LoVo (cell line): ENCODE results near the gene FBP2.
A peak's percentile ranks its signal among the peaks of the same experiment; 100 is the strongest.
"Not testable (repeated sequence)": the region's sequence is repeated elsewhere in the genome, so short reads cannot be mapped to it uniquely, and the experiment has no call there.

Experiments
- DNase-seq: peaks from one replicate; pipeline ENCODE4 v3.0.0-alpha.2; 2016; ENCODE audit warnings: low spot score

FBP2 gene

GRCh38 chr9:94606646-94607422, 13.2 kb upstream of the FBP2 start:
- DNase-seq, result no peak

- DNase-seq, result peak; percentile 79
Measured at GRCh38 chr9:94603259-94604160, 9.9 kb upstream of the FBP2 start.

- DNase-seq, result no peak
Measured at GRCh38 chr9:94602666-94603065, 9.0 kb upstream of the FBP2 start.

- DNase-seq, result no peak
Measured at GRCh38 chr9:94600715-94601114, 7.1 kb upstream of the FBP2 start.

GRCh38 chr9:94600258-94600657, 6.6 kb upstream of the FBP2 start:
- DNase-seq, result no peak

GRCh38 chr9:94599102-94599501, 5.5 kb upstream of the FBP2 start:
- DNase-seq, result no peak

GRCh38 chr9:94592683-94593082, 941 bp downstream of the FBP2 start:
- DNase-seq, result not testable (repeated sequence)

GRCh38 chr9:94591876-94592275, 1.7 kb downstream of the FBP2 start:
- no peak for DNase-seq

- DNase-seq, result not testable (repeated sequence)
Measured at GRCh38 chr9:94591046-94591545, 2.5 kb downstream of the FBP2 start.

GRCh38 chr9:94588681-94589080, 4.9 kb downstream of the FBP2 start:
- DNase-seq, result no peak

- DNase-seq, result no peak
Measured at GRCh38 chr9:94586814-94587213, 6.8 kb downstream of the FBP2 start.

- no peak for DNase-seq
Measured at GRCh38 chr9:94586316-94586715, 7.3 kb downstream of the FBP2 start.

- DNase-seq, result no peak
Measured at GRCh38 chr9:94584555-94584954, 9.1 kb downstream of the FBP2 start.

GRCh38 chr9:94581728-94582127, 11.9 kb downstream of the FBP2 start:
- DNase-seq, result no peak

- no peak for DNase-seq
Measured at GRCh38 chr9:94577571-94577970, 16.1 kb downstream of the FBP2 start.

- DNase-seq, result peak; percentile 40
Measured at GRCh38 chr9:94577036-94577435, 16.6 kb downstream of the FBP2 start.

- DNase-seq, result no peak
Measured at GRCh38 chr9:94576131-94576530, 17.5 kb downstream of the FBP2 start.

GRCh38 chr9:94568972-94569712, 24.5 kb downstream of the FBP2 start:
- DNase-seq, result no peak

GRCh38 chr9:94568250-94568889, 25.3 kb downstream of the FBP2 start:
- no peak for DNase-seq

GRCh38 chr9:94567271-94567670, 26.4 kb downstream of the FBP2 start:
- no peak for DNase-seq

- DNase-seq, result no peak
Measured at GRCh38 chr9:94566550-94566949, 27.1 kb downstream of the FBP2 start.

- not testable (repeated sequence) for DNase-seq
Measured at GRCh38 chr9:94564279-94564678, 29.3 kb downstream of the FBP2 start.
